ENCODE results near the gene FAM234B. TPM values are rescaled to one million over a fixed set of nuclear protein-coding genes. Genes with fewer than 3 reads are reported as not detected.

The FAM234B gene
- total and polyA plus RNA-seq, 2 experiments from 2014 or later = 9.5 to 21.1 TPM

- Histone ChIP-seq H3K27me3 (ENCODE audit: insufficient read depth) (peaks cover 13% of the 10 kb centered on the region), H3F3A (replicated peaks; ENCODE audit: low read depth) (0 out of 2 replicates have a peak, but pooled peaks cover 6% of the 10 kb centered on the region), H3K36me3 (ENCODE audit: insufficient read depth) (no peaks in the 10 kb centered on the region), H2AFZ (no peak overlapping the region), H3K4me1 (ENCODE audit: insufficient read depth) (peaks cover 28% of the 10 kb centered on the region), H3K79me2 (replicated peaks; ENCODE audit: insufficient read depth) (peaks cover 23% of the 10 kb centered on the region), H3K27ac (ENCODE audit: low read depth) (no peak overlapping the region), H3K4me2 (0 out of 2 replicates have a peak overlapping the region, but pooled peaks have one; percentile 28), H3K9me2 (ENCODE audit: insufficient read depth) (no peaks in the 10 kb centered on the region), H4K20me1 (replicated peaks; ENCODE audit: insufficient read depth) (peaks cover 3% of the 10 kb centered on the region), H3K4me3 (no peak overlapping the region)
- peaks cover 8% of the 10 kb centered on the region; the same call in 1 of the 3 replicates for H3K9me3 Mint-ChIP-seq
- H3K27ac Mint-ChIP-seq = no peak overlapping the region
- no peak for DNase-seq (ENCODE audit: low spot score)
- ATAC-seq = no peak
- no peak overlapping the region; the same call in 2 of the 3 replicates for H3K4me3 Mint-ChIP-seq
- peaks cover 22% of the 10 kb centered on the region for H3K27me3 Mint-ChIP-seq (ENCODE audit: insufficient read depth, low read depth, poor library complexity)
- TF ChIP-seq ZNF462 (CRISPR knock-in tag; IDR thresholded peaks at IDR 0.05) (no peak), ETS1 (IDR thresholded peaks at IDR 0.05) (no peak), EZH2phosphoT487 (IDR thresholded peaks at IDR 0.05; ENCODE audit: unreplicated experiment) (no peak), ZNF114 (CRISPR knock-in tag; IDR thresholded peaks at IDR 0.05) (no peak), ZNF331 (CRISPR knock-in tag; IDR thresholded peaks at IDR 0.05; ENCODE audit: low read depth) (no peak), POLR2AphosphoS5 (IDR thresholded peaks at IDR 0.05; ENCODE audit: low read depth) (no peak)
- TF ChIP-seq, protein P1, sequence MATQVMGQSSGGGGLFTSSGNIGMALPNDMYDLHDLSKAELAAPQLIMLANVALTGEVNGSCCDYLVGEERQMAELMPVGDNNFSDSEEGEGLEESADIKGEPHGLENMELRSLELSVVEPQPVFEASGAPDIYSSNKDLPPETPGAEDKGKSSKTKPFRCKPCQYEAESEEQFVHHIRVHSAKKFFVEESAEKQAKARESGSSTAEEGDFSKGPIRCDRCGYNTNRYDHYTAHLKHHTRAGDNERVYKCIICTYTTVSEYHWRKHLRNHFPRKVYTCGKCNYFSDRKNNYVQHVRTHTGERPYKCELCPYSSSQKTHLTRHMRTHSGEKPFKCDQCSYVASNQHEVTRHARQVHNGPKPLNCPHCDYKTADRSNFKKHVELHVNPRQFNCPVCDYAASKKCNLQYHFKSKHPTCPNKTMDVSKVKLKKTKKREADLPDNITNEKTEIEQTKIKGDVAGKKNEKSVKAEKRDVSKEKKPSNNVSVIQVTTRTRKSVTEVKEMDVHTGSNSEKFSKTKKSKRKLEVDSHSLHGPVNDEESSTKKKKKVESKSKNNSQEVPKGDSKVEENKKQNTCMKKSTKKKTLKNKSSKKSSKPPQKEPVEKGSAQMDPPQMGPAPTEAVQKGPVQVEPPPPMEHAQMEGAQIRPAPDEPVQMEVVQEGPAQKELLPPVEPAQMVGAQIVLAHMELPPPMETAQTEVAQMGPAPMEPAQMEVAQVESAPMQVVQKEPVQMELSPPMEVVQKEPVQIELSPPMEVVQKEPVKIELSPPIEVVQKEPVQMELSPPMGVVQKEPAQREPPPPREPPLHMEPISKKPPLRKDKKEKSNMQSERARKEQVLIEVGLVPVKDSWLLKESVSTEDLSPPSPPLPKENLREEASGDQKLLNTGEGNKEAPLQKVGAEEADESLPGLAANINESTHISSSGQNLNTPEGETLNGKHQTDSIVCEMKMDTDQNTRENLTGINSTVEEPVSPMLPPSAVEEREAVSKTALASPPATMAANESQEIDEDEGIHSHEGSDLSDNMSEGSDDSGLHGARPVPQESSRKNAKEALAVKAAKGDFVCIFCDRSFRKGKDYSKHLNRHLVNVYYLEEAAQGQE (IDR thresholded peaks at IDR 0.05; ENCODE audit: unreplicated experiment) = no peak
- TF ChIP-seq, protein P2, sequence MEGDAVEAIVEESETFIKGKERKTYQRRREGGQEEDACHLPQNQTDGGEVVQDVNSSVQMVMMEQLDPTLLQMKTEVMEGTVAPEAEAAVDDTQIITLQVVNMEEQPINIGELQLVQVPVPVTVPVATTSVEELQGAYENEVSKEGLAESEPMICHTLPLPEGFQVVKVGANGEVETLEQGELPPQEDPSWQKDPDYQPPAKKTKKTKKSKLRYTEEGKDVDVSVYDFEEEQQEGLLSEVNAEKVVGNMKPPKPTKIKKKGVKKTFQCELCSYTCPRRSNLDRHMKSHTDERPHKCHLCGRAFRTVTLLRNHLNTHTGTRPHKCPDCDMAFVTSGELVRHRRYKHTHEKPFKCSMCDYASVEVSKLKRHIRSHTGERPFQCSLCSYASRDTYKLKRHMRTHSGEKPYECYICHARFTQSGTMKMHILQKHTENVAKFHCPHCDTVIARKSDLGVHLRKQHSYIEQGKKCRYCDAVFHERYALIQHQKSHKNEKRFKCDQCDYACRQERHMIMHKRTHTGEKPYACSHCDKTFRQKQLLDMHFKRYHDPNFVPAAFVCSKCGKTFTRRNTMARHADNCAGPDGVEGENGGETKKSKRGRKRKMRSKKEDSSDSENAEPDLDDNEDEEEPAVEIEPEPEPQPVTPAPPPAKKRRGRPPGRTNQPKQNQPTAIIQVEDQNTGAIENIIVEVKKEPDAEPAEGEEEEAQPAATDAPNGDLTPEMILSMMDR (conservative IDR thresholded peaks at IDR 0.05; ENCODE audit: low read depth in 2 of 2) = no peak
- H3K36me3 Mint-ChIP-seq (ENCODE audit: low read depth) = peaks cover 12% of the 10 kb centered on the region
- H3K4me1 Mint-ChIP-seq = peaks cover 39% of the 10 kb centered on the region
Measured at GRCh38 chr12:12997734-12998133, 46.4 kb upstream of the FAM234B start.

Data from GM23338 (cell line).